Stimulated activated CD4-positive, alpha-beta T cell treated with anti-CD3 and anti-CD28 coated beads, TNF-alpha, amount 100 ng/mL, for 48 hours (primary cell): Measurements from ENCODE around the gene TBC1D1.

Source experiments
- DNase-seq, 3 donors: peaks; one replicate each; pipeline ENCODE4 v3.0.0-alpha.2; 2020; ENCODE audit warnings: low read depth in 3 of 3

Gene TBC1D1

GRCh38 chr4:38167973-38168372 is 277.1 kb downstream of the TBC1D1 start:
- DNase-seq: no peak

GRCh38 chr4:38169524-38169923 is 278.6 kb downstream of the TBC1D1 start:
- DNase-seq: no peak

DNA sequence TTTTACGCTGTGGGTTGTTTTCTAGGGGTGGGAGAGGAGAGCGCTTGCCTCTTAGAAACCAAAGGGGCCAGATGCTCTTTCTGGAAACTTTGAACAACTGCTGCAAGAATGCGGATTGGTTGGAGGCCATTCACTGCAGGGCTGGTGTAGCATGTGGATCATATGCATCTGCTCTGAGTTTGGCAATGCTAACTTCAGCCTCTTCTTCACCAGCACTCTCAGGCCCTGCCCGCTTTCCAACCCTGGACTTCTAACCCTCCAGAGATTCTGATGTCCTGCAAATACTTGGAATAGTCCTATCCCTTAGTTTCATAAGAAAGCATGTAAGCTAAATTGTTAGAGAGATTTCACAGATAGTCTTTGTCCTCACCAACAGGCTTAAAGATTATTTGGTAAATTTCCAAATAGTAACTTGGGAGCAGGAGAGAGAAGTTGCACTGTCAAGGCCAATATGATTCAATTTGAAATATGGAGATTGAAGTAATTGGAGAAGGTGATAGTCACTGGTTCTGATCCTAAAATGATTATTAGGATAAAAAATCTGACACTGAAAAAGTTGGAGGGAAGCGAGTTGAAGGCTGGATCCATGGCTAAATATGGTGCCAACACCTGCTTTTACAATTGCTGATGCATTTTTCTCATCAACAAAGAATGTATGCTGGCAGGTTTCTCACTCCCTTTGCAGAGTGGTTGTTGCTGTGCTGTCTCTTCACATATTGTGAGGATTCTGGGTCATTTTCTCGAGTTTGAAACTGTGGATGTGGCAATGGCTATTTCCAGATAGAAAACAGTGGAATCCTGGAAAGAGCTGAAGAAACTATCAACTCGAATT is 279.7 kb downstream of the TBC1D1 start:
- no peak for DNase-seq

DNA sequence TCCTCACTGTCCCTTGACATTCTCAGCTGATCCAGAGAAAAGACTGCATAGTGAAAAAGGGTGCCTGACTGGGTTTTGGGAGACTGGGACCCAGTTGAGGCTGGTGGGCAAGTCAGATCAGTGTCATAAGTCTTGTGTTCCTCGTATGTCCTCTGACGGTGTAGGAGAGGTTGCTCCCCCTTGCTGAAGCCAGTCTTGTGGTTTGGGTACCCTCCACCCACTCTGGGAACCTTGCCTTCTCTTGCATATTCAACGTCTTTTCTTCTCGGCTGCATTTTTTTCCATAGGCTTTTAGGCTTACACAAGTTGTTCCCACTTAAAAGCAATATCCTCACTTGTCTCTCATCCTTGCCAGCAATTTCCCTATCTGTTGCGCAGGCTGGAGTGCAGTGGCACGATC is 281.2 kb downstream of the TBC1D1 start:
- DNase-seq: no peak

- no peak for DNase-seq
Measured at GRCh38 chr4:38173935-38174518, 283.1 kb downstream of the TBC1D1 start.

DNA sequence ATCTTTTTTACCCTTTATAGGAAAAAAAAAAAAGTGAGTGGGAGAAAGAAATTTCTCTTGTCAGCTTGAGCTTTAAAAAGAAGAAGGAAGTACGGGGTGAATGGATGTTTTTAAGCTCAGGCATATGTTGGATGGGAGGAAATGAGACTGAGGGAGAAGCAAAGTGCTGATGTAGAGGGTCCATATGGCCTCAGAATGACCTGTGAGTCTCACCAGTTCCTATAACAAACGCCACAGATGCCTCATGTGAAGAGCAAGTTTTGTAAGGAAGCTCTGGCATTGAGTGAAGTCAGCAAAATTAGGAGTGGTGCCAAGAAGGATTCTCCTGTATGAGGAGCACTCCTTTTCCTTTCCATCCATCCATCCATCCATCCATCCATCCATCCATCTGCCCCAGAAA is 283.9 kb downstream of the TBC1D1 start:
- no peak for DNase-seq

GRCh38 chr4:38176165-38176564 is 285.3 kb downstream of the TBC1D1 start:
- no peak for DNase-seq

GRCh38 chr4:38177035-38177546 is 286.2 kb downstream of the TBC1D1 start:
- peak in 2 of 3 donors; percentile 17 to 26 for DNase-seq

- no peak for DNase-seq
Measured at GRCh38 chr4:38177641-38178391, 286.9 kb downstream of the TBC1D1 start.

DNA sequence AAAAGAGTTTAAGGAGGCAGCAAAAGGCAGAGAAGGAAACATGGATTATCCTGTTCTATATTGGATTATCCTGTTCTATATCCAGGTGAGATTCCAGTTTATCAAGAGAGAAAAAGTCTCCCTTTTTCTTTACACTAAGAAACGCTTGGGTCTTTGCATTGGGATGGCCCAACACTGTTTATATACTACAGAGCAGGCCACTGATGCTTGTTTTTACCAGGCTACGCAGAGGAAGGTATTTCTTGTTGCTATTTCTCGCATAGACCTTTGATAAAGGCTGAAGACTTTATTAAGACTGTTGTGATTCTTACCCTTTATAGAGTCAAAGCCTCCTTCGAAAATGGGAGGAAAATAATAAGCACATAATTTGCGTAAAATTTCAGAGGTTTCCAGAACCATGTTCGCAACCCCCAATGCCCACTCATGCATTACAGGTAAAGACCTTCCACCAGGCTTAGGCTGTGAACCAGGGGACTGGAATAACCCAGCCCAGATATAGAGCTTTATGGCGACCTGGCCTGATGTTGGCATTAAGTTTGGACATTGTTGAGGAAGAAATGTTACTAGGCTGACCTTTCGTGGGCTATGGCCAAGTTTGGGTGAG is 287.6 kb downstream of the TBC1D1 start:
- no peak for DNase-seq

GRCh38 chr4:38179690-38180377 is 288.9 kb downstream of the TBC1D1 start:
- DNase-seq: peak; percentile 49 to 59 (median 53)

GRCh38 chr4:38180456-38180855 is 289.6 kb downstream of the TBC1D1 start:
- no peak for DNase-seq

DNA sequence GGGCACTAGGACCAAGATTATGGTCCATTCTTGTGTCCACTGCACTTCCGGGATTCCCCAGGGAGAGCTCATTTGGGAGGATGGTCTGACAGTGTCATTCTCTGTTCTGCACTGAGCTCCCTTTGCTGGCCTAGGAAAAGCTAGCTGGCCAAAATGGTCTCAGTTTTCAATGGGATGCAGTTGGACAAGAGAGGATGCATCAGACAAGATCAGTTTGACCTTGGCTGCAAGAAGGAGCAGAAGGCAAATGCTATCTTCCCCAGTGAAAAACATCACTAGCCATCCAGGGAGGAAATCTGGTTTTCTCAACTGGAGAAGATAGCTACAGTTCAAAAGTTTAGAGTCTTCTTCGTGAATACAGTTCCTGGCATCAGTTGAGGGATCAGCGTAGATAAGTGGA is 290.4 kb downstream of the TBC1D1 start:
- DNase-seq: no peak

GRCh38 chr4:38182334-38182998 is 291.6 kb downstream of the TBC1D1 start:
- no peak for DNase-seq

DNA sequence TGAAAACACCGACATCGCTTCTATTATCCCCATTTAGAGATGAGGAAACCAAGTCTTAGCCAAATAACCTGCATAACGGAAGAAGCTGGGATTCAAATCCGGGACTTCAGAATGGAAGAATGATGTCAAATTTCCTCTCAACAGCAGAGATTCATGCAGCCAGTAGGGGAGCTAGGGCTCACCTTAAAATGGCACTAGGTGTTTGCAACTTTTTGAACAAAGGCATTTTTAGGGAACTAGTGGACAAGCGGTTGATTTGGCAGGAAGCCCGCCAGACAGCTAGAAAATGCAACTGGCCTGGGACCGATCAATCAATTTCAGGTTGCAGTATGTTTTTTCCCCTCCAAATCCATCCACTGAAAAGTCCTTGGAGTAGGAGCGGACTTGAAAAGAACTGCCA is 293.5 kb downstream of the TBC1D1 start:
- DNase-seq: no peak

DNA sequence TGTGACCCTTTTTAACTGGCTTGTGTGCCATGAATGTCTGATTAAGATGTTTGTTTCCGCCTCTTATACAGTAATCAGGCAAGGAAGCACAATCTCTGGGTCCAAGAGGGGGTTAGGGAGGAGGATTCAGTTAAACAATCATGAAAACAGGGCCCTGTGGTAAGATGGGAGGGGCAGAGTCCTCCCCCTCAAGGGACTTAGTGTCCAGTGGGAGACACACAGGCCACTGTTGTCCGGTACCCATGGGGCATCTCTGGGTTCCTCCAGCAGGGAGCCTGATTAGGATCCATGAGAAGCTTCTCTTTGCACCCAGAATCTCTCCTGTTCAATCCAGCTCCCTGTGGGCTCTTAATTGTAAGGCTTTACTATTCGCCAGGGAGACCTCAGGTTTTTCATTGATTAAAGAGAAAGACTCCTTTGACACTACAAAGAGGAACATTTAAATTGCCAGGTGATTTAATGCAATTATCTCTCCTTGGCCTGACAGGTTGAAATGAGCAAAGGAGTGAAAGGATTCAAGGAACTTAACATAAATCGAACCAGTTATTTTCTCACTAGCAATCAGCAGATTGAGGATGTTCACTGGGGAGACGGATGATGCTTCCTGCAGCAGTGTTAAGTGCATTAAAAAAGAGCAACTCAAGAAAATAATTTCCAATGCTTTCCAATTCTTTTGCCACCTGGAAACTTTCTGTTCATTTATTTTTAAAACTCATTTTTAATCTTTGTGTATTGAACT is 294.7 kb downstream of the TBC1D1 start:
- DNase-seq: no peak

DNA sequence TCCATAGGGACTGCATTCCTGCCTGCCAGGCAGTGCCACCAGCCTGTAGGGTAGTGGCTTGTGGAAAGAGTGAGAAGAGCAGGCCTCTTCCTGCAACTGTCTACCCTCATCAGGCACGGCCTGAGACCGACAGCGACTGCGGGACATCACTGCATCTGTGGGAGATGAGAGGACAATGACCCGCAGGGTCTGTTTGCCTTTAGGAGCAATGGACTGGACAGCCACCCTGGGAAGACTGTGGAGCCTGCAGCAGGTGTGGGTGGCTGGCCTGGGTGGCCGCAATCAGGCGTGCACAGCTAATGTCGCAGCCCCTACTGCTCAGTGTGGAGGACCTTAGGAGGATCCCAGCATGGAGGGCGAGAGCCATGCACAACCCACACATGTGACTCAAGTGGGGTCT is 297.3 kb downstream of the TBC1D1 start:
- no peak for DNase-seq

- no peak for DNase-seq
Measured at GRCh38 chr4:38188631-38189101, 297.8 kb downstream of the TBC1D1 start.
